Prostate gland (tissue), 2 donors: ENCODE data around the gene RBM33.

Experiments used
- POLR2A ChIP-seq: fragments of 450-650 bp; IDR thresholded peaks from one replicate; pipeline ENCODE4 v1.6.1; 2016; ENCODE audit warnings: antibody characterized with exemption, mild to moderate bottlenecking
- POLR2AphosphoS5 ChIP-seq: sonication (generic); formaldehyde crosslinking; IDR thresholded peaks from one replicate; pipeline ENCODE4 v1.6.1; 2017; ENCODE audit warnings: antibody characterized with exemption
- TF ChIP-seq, protein P1 (sequence below), 4 experiments: fragments of 200-600 bp in 2 of 4; fragments of 450-650 bp in 2 of 4; sonication (generic) in 2 of 4; IDR thresholded peaks; 1 replicate in 3 of 4; 2 replicates in 1 of 4; pipeline ENCODE4 v1.5.1; 2016 to 2019; ENCODE audit warnings: antibody characterized with exemption in 4 of 4, mild to moderate bottlenecking in 2 of 4, moderate library complexity in 2 of 4

DNA sequence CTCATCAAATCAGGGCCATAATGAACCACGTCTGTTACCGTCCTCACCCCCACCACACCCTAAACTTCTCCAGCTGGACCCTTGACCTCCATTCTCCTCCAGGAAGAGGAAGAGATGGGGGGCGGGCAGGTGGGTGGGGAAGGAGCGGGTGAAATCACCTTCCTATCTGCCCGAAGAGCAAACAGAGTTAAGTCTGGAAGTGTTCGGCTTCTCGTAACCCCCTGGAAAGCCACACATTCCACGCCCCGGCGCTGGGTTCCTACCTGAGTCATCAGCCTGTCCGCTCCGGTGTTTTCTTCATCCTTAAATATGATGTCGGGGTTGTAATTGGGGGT lies 167.1 kb downstream of the RBM33 start:
- TF ChIP-seq, protein P1, sequence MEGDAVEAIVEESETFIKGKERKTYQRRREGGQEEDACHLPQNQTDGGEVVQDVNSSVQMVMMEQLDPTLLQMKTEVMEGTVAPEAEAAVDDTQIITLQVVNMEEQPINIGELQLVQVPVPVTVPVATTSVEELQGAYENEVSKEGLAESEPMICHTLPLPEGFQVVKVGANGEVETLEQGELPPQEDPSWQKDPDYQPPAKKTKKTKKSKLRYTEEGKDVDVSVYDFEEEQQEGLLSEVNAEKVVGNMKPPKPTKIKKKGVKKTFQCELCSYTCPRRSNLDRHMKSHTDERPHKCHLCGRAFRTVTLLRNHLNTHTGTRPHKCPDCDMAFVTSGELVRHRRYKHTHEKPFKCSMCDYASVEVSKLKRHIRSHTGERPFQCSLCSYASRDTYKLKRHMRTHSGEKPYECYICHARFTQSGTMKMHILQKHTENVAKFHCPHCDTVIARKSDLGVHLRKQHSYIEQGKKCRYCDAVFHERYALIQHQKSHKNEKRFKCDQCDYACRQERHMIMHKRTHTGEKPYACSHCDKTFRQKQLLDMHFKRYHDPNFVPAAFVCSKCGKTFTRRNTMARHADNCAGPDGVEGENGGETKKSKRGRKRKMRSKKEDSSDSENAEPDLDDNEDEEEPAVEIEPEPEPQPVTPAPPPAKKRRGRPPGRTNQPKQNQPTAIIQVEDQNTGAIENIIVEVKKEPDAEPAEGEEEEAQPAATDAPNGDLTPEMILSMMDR (IDR thresholded peaks at IDR 0.05) = no peak
- TF ChIP-seq POLR2AphosphoS5 (no peak), POLR2A (no peak)
